Ishikawa (cell line): Measurements from ENCODE around the gene ARID2.

ENCODE experiments used
- CEBPB ChIP-seq: IDR thresholded peaks from 2 replicates; pipeline ENCODE4 v1.6.1; 2012
- CREB1 ChIP-seq: IDR thresholded peaks from 2 replicates; pipeline ENCODE4 v1.6.1; 2012; ENCODE audit warnings: low read depth
- EGR1 ChIP-seq: IDR thresholded peaks from 2 replicates; pipeline ENCODE4 v1.6.1; 2012
- EP300 ChIP-seq: IDR thresholded peaks from 2 replicates; pipeline ENCODE4 v1.6.1; 2012; ENCODE audit warnings: borderline replicate concordance
- FOXM1 ChIP-seq: IDR thresholded peaks from 2 replicates; pipeline ENCODE4 v1.6.1; 2012; ENCODE audit warnings: low read depth, borderline replicate concordance
- MAX ChIP-seq: IDR thresholded peaks from 2 replicates; pipeline ENCODE4 v1.6.1; 2012
- NFIC ChIP-seq: IDR thresholded peaks from 2 replicates; pipeline ENCODE4 v1.6.1; 2012
- RAD21 ChIP-seq: IDR thresholded peaks from 2 replicates; pipeline ENCODE4 v1.6.1; 2012; ENCODE audit warnings: low read depth
- REST ChIP-seq: IDR thresholded peaks from 2 replicates; pipeline ENCODE4 v1.6.1; 2012; ENCODE audit warnings: low read depth, mild to moderate bottlenecking
- TAF1 ChIP-seq: IDR thresholded peaks from 2 replicates; pipeline ENCODE4 v1.6.1; 2012; ENCODE audit warnings: low read depth, mild to moderate bottlenecking
- USF1 ChIP-seq: IDR thresholded peaks from 2 replicates; pipeline ENCODE4 v1.6.1; 2012
- YY1 ChIP-seq: IDR thresholded peaks from 2 replicates; pipeline ENCODE4 v1.6.1; 2012; ENCODE audit warnings: low read depth

- TF ChIP-seq YY1 (no peak), EGR1 (no peak), CREB1 (no peak), USF1 (no peak), EP300 (no peak), CEBPB (no peak), NFIC (no peak), TAF1 (no peak), FOXM1 (no peak), RAD21 (no peak), MAX (no peak), REST (no peak)
These were observed 45.1 kb downstream of the ARID2 start for GRCh38 chr12:45774508-45775162.
